Trophoblast cell (in vitro differentiated cells and primary cell): ENCODE data around the gene FAM149B1.

Experiments
- DNase-seq, 2 donors: peaks; one replicate each; pipeline ENCODE4 v3.0.0-alpha.2; 2016
- H2AFZ ChIP-seq: 2 replicates; pipeline ENCODE4 v1.6.1; 2013; ENCODE audit warnings: low read length, moderate library complexity, mild to moderate bottlenecking; ENCODE audit not compliant: insufficient read depth, poor library complexity
- H2AK5ac ChIP-seq: 2 replicates; pipeline ENCODE4 v1.6.1; 2013; ENCODE audit warnings: mild to moderate bottlenecking, low read length
- H2BK120ac ChIP-seq: 2 replicates; pipeline ENCODE4 v1.6.1; 2013; ENCODE audit warnings: low read length, mild to moderate bottlenecking, moderate library complexity; ENCODE audit not compliant: insufficient read depth, poor library complexity
- H2BK12ac ChIP-seq: 2 replicates; pipeline ENCODE4 v1.6.1; 2013; ENCODE audit warnings: mild to moderate bottlenecking, low read length, moderate library complexity
- H2BK5ac ChIP-seq: 2 replicates; pipeline ENCODE4 v1.6.1; 2013; ENCODE audit warnings: low read length, low read depth, moderate library complexity, mild to moderate bottlenecking; ENCODE audit not compliant: poor library complexity
- H3K14ac ChIP-seq: 2 replicates; pipeline ENCODE4 v1.6.1; 2013; ENCODE audit warnings: mild to moderate bottlenecking, low read length
- H3K18ac ChIP-seq: 2 replicates; pipeline ENCODE4 v1.6.1; 2013; ENCODE audit warnings: mild to moderate bottlenecking, low read length
- H3K23ac ChIP-seq: 2 replicates; pipeline ENCODE4 v1.6.1; 2013; ENCODE audit warnings: low read length
- H3K27ac ChIP-seq: 2 replicates; pipeline ENCODE4 v1.5.1; 2013; ENCODE audit warnings: low read depth, mild to moderate bottlenecking, inconsistent platforms, low read length, moderate library complexity
- H3K27me3 ChIP-seq: 2 replicates; pipeline ENCODE4 v1.6.1; 2013; ENCODE audit warnings: inconsistent platforms, mild to moderate bottlenecking, low read length, moderate library complexity; ENCODE audit not compliant: insufficient read depth
- H3K36me3 ChIP-seq, 2 experiments: 1 replicate in 1 of 2; 2 replicates in 1 of 2; pipeline ENCODE4 v1.6.1; 2013; ENCODE audit warnings: low read length in 2 of 2, mild to moderate bottlenecking in 2 of 2, moderate library complexity in 1 of 2; ENCODE audit not compliant: insufficient read depth in 2 of 2, control insufficient read depth in 1 of 2
- H3K4ac ChIP-seq: 2 replicates; pipeline ENCODE4 v1.6.1; 2013; ENCODE audit warnings: low read depth, mild to moderate bottlenecking, low read length, moderate library complexity
- H3K4me1 ChIP-seq, 2 experiments: 1 replicate in 1 of 2; 2 replicates in 1 of 2; pipeline ENCODE4 v1.6.1; 2013; ENCODE audit warnings: low read length in 2 of 2, mild to moderate bottlenecking in 2 of 2, moderate library complexity in 1 of 2; ENCODE audit not compliant: insufficient read depth in 2 of 2, control insufficient read depth in 1 of 2
- H3K4me2 ChIP-seq: 2 replicates; pipeline ENCODE4 v1.6.1; 2013; ENCODE audit warnings: inconsistent platforms, mild to moderate bottlenecking, low read length, moderate library complexity
- H3K4me3 ChIP-seq: 2 replicates; pipeline ENCODE4 v1.5.1; 2013; ENCODE audit warnings: mild to moderate bottlenecking, low read depth, low read length, inconsistent platforms
- H3K79me1 ChIP-seq: one replicate; pipeline ENCODE4 v1.6.1; 2013; ENCODE audit warnings: low read length
- H3K79me2 ChIP-seq: 2 replicates; pipeline ENCODE4 v1.6.1; 2013; ENCODE audit warnings: low read length, mild to moderate bottlenecking; ENCODE audit not compliant: control insufficient read depth, insufficient read depth, poor library complexity
- H3K9ac ChIP-seq: 2 replicates; pipeline ENCODE4 v1.6.1; 2013; ENCODE audit warnings: mild to moderate bottlenecking, low read length
- H3K9me3 ChIP-seq: 2 replicates; pipeline ENCODE4 v1.6.1; 2013; ENCODE audit warnings: low read depth, mild to moderate bottlenecking, control low read depth, inconsistent platforms, low read length; ENCODE audit not compliant: insufficient read depth
- H4K12ac ChIP-seq: 2 replicates; pipeline ENCODE4 v1.6.1; 2013; ENCODE audit warnings: low read depth, mild to moderate bottlenecking, low read length, moderate library complexity
- H4K8ac ChIP-seq: 2 replicates; pipeline ENCODE4 v1.6.1; 2013; ENCODE audit warnings: low read depth, mild to moderate bottlenecking, low read length, moderate library complexity
- H4K91ac ChIP-seq: one replicate; pipeline ENCODE4 v1.6.1; 2013; ENCODE audit warnings: low read depth, mild to moderate bottlenecking, low read length, moderate library complexity
- WGBS: extraction: QIAGEN DNeasy Blood & Tissue Kit; methylation state at CpG from one replicate; pipeline ENCODE4 v1.1.7; 2013; ENCODE audit warnings: missing lambda C conversion rate; ENCODE audit not compliant: insufficient read length, insufficient coverage; ENCODE audit errors: extremely low coverage; 5-methylcytosine and 5-hydroxymethylcytosine counted together

Gene FAM149B1

GRCh38 chr10:73218431-73219191 lies 50.7 kb downstream of the FAM149B1 start:
- Histone ChIP-seq H3K18ac (no peak overlapping the region), H2BK120ac (no peak overlapping the region), H3K27ac (no peak overlapping the region), H2AFZ (no peak overlapping the region), H2AK5ac (no peak overlapping the region), H3K79me2 (no peaks in the 10 kb centered on the region), H3K79me1 (no peaks in the 10 kb centered on the region), H3K27me3 (no peaks in the 10 kb centered on the region), H3K23ac (no peak overlapping the region), H3K9me3 (no peaks in the 10 kb centered on the region), H2BK5ac (no peak overlapping the region), H4K12ac (no peak overlapping the region), H3K4me2 (no peak overlapping the region), H3K36me3 (peaks cover 0 to 5% of the 10 kb centered on the region in 2 experiments), H3K9ac (no peak overlapping the region), H3K4me1 (no peaks in the 10 kb centered on the region), H3K14ac (no peak overlapping the region), H4K8ac (no peak overlapping the region), H3K4ac (no peak overlapping the region), H2BK12ac (no peak overlapping the region), H4K91ac (no peak overlapping the region), H3K4me3 (no peak overlapping the region)
- WGBS: no CpG with 5 or more reads among the region's 2 CpGs
- peak in 1 of 2 donors; percentile 49 for DNase-seq

GRCh38 chr10:73219384-73219783 lies 51.5 kb downstream of the FAM149B1 start:
- Histone ChIP-seq H4K8ac (no peak overlapping the region), H2BK12ac (no peak overlapping the region), H3K36me3 (peaks cover 0 to 5% of the 10 kb centered on the region in 2 experiments), H3K14ac (no peak overlapping the region), H3K23ac (no peak overlapping the region), H3K18ac (no peak overlapping the region), H2AK5ac (no peak overlapping the region), H3K4me2 (no peak overlapping the region), H3K27ac (no peak overlapping the region), H3K79me1 (no peaks in the 10 kb centered on the region), H4K12ac (no peak overlapping the region), H3K4me3 (no peak overlapping the region), H4K91ac (no peak overlapping the region), H3K9ac (no peak overlapping the region), H2AFZ (no peak overlapping the region), H2BK120ac (no peak overlapping the region), H3K4ac (no peak overlapping the region), H2BK5ac (no peak overlapping the region), H3K27me3 (no peaks in the 10 kb centered on the region), H3K9me3 (no peaks in the 10 kb centered on the region), H3K79me2 (no peaks in the 10 kb centered on the region), H3K4me1 (no peaks in the 10 kb centered on the region)
- no peak for DNase-seq

- Histone ChIP-seq H2AK5ac (no peak overlapping the region), H2BK12ac (no peak overlapping the region), H4K91ac (no peak overlapping the region), H3K9me3 (no peaks in the 10 kb centered on the region), H3K79me2 (no peaks in the 10 kb centered on the region), H3K4me2 (no peak overlapping the region), H3K27me3 (no peaks in the 10 kb centered on the region), H3K9ac (no peak overlapping the region), H4K8ac (no peak overlapping the region), H4K12ac (no peak overlapping the region), H2AFZ (no peak overlapping the region), H3K23ac (no peak overlapping the region), H3K36me3 (peaks cover 0 to 5% of the 10 kb centered on the region in 2 experiments), H3K79me1 (no peaks in the 10 kb centered on the region), H3K4me1 (no peaks in the 10 kb centered on the region), H2BK120ac (no peak overlapping the region), H3K27ac (no peak overlapping the region), H2BK5ac (no peak overlapping the region), H3K4me3 (no peak overlapping the region), H3K18ac (no peak overlapping the region), H3K4ac (no peak overlapping the region), H3K14ac (no peak overlapping the region)
- DNase-seq: peak in 1 of 2 donors; percentile 11
- no CpG with 5 or more reads among the region's 1 CpG for WGBS
These were observed 53.1 kb downstream of the FAM149B1 start for GRCh38 chr10:73220989-73221388.

- Histone ChIP-seq H3K36me3 (peaks cover 0 to 6% of the 10 kb centered on the region in 2 experiments), H3K27ac (no peak overlapping the region), H4K8ac (no peak overlapping the region), H3K4me3 (no peak overlapping the region), H2BK12ac (no peak overlapping the region), H3K14ac (no peak overlapping the region), H2AK5ac (no peak overlapping the region), H3K9me3 (no peaks in the 10 kb centered on the region), H3K23ac (no peak overlapping the region), H3K4ac (no peak overlapping the region), H3K79me1 (no peaks in the 10 kb centered on the region), H3K18ac (no peak overlapping the region), H3K9ac (no peak overlapping the region), H2BK120ac (no peak overlapping the region), H2BK5ac (no peak overlapping the region), H4K12ac (no peak overlapping the region), H2AFZ (no peak overlapping the region), H3K4me1 (no peaks in the 10 kb centered on the region), H3K27me3 (no peaks in the 10 kb centered on the region), H3K79me2 (no peaks in the 10 kb centered on the region), H3K4me2 (no peak overlapping the region), H4K91ac (no peak overlapping the region)
- no peak for DNase-seq
These were observed 57.6 kb downstream of the FAM149B1 start for GRCh38 chr10:73225518-73225917.
